Measurements from ENCODE around the gene PAEP.

PAEP gene

GRCh38 chr9:135588886-135589595 lies 27.5 kb downstream of the PAEP start:
- no peak overlapping the region for H3K4me3 ChIP-seq (ENCODE audit: low read length)
- no peak for TF ChIP-seq CTCF (conservative IDR thresholded peaks at IDR 0.05; ENCODE audit: low read depth, low read length)
- no peak for DNase-seq (ENCODE audit: low read depth)

- H3K4me3 ChIP-seq (ENCODE audit: low read length): no peak overlapping the region
- TF ChIP-seq CTCF (conservative IDR thresholded peaks at IDR 0.05; ENCODE audit: low read depth, low read length): no peak
- DNase-seq (ENCODE audit: low read depth): no peak
These were observed 28.3 kb downstream of the PAEP start for GRCh38 chr9:135589596-135590485.

DNA sequence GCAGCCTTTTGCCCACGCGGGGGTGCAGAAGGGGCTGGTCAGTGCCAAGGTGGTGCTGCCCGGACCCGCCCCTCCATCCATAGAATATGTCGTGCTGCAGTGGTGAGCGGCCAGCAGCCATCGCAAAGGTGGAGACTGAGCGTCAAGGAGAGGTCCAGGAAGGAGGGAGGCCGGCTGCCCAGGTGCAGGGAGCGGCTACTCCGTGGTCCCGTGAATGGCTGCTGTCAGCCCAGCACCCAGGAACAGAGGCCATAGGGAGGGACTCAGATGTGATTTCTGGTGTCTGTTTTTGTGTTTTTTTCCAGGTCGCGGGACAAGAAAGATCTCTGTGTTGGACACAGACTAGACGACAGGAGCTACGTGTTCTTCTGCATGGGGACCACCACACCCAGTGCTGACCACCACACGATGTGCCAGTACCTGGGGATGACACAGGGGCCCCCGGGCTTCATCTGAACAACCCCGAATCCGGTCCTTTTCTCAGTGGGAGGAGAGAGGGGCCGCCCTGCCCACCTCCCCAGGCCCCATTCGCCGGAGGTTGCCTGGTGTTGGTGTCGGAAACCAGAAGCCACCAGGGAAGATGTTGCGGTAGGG lies 29.0 kb downstream of the PAEP start:
- H3K4me3 ChIP-seq (ENCODE audit: low read length): no peak overlapping the region
- TF ChIP-seq CTCF (conservative IDR thresholded peaks at IDR 0.05; ENCODE audit: low read depth, low read length): no peak
- no peak for DNase-seq (ENCODE audit: low read depth)

DNA sequence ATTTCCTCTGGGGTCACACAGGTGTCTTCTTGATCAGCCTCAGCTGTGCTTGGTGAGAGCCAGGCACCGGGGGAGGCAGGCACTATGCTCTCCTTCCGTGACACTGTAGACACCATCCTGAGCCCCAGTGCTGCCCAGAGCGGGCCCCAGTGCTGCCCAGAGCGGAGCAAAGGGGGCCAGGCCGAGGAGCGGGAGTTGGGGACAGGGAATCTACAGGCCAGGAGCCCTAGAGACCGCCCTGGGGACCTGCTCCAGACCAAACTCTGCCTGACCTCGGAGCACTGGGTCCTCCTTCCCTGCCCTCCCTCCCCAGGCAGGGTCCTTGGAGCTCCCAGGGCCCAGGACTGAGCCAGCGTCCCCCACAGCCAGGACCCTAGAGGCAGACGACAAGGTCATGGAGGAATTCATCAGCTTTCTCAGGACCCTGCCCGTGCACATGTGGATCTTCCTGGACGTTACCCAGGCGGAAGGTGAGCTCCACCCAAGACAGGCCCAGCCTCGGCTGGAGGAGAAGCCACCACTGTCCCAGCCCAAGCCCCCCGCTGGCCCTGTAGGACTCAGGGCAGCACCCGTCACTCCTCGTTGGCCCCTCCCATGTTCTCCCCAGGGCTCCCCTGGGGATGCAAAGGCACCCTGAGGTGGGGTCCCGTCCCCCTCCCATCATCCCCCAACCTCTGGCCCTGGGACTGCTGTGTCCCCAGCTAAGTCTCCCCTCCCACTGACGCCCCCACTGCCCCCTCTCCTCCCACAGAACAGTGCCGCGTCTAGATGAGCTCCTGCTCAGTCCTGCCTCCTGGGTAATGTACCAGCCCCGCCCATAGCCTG lies 30.2 kb downstream of the PAEP start:
- DNase-seq (ENCODE audit: low read depth): no peak
- no peak for TF ChIP-seq CTCF (conservative IDR thresholded peaks at IDR 0.05; ENCODE audit: low read depth, low read length)

GRCh38 chr9:135592331-135592590 lies 30.7 kb downstream of the PAEP start:
- no peak overlapping the region for H3K4me3 ChIP-seq (ENCODE audit: low read length)
- no peak for TF ChIP-seq CTCF (conservative IDR thresholded peaks at IDR 0.05; ENCODE audit: low read depth, low read length)
- DNase-seq (ENCODE audit: low read depth): no peak

More for the DNA sequence above, 30.2 kb downstream of the PAEP start:
- H3K4me3 ChIP-seq (ENCODE audit: low read length): no peak overlapping the region

GRCh38 chr9:135592625-135593024 lies 31.1 kb downstream of the PAEP start:
- no peak overlapping the region for H3K4me3 ChIP-seq (ENCODE audit: low read length)
- DNase-seq (ENCODE audit: low read depth): no peak

More at GRCh38 chr9:135592625-135593024, 31.1 kb downstream of the PAEP start:
- TF ChIP-seq CTCF (conservative IDR thresholded peaks at IDR 0.05; ENCODE audit: low read depth, low read length): no peak
